GM18951 (cell line): ENCODE results near the gene NECAP2.
"Not testable (repeated sequence)": the region's sequence is repeated elsewhere in the genome, so short reads cannot be mapped to it uniquely, and the experiment has no call there.

ENCODE experiments used
- POLR2A ChIP-seq: IDR thresholded peaks from 4 replicates; pipeline ENCODE4 v1.6.1; 2011; ENCODE audit warnings: mild to moderate bottlenecking; ENCODE audit not compliant: insufficient read length, insufficient read depth; ENCODE audit errors: extremely low read depth
- in situ Hi-C: fragments of 300-500 bp; cut with MboI; formaldehyde crosslinking; loops from one replicate; pipeline ENCODE4 v1.12.0; 2022; ENCODE audit warnings: low sequenced_read_pairs, mixed read lengths, inconsistent platforms; ENCODE audit not compliant: unreplicated experiment

The NECAP2 gene

GRCh38 chr1:16458831-16459230, 18.3 kb downstream of the NECAP2 start:
- in situ Hi-C loops = no loop called here

GRCh38 chr1:16459352-16459925, 18.9 kb downstream of the NECAP2 start:
- TF ChIP-seq POLR2A = no peak
- in situ Hi-C loops = no loop called here

More at GRCh38 chr1:16458831-16459230, 18.3 kb downstream of the NECAP2 start:
- TF ChIP-seq POLR2A = no peak

DNA sequence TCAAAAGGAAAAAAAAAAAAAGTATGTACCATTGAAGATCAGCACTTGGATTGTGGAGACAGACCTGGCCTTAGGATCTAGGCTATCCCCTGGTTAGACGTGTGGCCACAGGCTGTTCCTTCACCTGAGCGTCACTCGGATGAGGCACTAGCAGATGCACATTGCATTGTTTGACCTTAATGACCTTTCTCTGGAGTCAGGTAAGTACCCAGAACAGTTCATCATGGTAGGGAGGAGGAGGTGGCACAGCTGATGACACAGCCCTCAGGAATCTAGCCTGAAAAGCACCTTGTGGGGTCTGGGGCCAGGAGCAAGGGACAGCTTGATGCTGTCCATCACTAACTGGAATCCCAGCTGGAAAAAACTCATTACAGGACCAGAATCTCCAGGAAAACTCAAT, 21.2 kb downstream of the NECAP2 start:
- no peak for TF ChIP-seq POLR2A
- in situ Hi-C loops = no loop called here

DNA sequence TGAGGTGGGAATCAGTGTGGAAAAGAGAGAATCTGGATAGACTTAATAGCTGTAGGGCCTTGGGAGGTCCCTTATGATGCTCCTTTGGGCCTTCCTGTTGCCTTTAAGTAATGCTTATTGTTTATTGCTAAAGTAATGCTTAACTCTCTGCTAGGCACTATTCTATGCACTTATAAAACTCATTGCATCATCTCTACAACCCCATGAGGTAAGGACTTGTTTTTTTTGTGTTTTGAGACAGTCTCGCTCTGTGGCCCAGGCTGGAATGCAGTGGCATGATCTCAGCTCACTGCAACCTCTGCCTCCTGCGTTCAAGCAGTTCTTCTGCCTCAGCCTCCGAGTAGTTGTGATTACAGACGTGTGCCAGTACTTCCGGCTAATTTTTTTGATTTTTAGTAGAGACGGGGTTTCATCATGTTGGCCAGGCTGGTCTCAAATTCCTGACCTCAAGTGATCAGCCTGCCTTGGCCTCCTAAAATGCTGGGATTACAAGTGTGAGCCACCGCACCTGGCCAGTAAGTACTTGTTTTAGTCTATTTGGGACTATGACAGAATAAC, 22.3 kb downstream of the NECAP2 start:
- in situ Hi-C loops = no loop called here
- TF ChIP-seq POLR2A = no peak

- TF ChIP-seq POLR2A = no peak
- in situ Hi-C loops = no loop called here
Measured at GRCh38 chr1:16464917-16465625, 24.5 kb downstream of the NECAP2 start.

DNA sequence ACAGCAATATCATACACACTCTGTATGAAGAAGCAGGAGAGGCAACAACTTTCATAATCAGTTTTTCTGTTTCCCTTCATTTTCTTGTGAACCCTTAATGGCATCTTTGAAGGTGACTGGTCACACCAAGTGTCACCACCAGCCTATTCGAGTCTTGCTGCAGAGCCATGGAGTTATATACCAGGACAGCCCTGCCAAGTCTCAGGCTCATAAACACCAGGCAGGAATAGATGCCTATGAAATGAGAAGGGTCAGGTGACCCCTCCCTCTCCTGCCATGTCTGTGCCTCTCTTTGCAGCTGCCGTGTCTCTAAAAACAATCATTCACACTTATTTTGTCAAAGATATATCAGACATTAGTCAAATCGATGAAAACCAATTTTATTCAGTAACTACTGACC, 28.0 kb downstream of the NECAP2 start:
- no peak for TF ChIP-seq POLR2A
- in situ Hi-C loops = no loop called here

DNA sequence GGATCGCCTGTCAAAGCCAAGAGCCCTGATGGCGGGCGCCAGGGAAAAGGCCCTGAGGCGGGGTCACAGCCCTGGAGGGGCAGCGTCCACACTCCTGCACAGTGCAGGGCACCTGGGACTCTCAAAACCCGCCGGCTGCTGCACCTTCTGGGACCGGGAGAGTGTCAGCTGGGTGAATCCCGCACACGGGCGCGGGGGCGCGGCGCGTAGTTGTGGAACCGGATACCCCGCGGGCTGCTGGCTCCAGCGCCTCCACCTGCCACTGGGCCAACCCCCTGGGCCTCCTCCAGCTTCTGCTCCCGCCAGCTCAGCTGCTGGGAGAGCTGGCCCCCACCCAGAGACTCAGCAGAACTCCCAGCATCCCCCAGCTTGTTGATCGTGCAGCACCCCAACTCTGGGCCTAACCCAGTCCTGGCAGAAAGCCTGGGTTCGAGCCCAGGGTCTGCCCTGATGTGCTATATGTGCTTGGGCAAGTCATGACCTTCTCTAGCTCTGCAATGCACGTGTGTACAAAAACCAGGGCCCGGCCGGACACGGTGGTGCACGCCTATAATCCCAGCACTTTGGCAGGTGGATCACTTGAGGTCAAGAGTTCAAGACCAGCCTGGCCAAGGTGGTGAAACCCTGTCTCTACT, 33.8 kb downstream of the NECAP2 start:
- in situ Hi-C loops = no loop called here
- no peak for TF ChIP-seq POLR2A

- in situ Hi-C loops = not testable (repeated sequence)
Measured at GRCh38 chr1:16474891-16475290, 34.4 kb downstream of the NECAP2 start.

DNA sequence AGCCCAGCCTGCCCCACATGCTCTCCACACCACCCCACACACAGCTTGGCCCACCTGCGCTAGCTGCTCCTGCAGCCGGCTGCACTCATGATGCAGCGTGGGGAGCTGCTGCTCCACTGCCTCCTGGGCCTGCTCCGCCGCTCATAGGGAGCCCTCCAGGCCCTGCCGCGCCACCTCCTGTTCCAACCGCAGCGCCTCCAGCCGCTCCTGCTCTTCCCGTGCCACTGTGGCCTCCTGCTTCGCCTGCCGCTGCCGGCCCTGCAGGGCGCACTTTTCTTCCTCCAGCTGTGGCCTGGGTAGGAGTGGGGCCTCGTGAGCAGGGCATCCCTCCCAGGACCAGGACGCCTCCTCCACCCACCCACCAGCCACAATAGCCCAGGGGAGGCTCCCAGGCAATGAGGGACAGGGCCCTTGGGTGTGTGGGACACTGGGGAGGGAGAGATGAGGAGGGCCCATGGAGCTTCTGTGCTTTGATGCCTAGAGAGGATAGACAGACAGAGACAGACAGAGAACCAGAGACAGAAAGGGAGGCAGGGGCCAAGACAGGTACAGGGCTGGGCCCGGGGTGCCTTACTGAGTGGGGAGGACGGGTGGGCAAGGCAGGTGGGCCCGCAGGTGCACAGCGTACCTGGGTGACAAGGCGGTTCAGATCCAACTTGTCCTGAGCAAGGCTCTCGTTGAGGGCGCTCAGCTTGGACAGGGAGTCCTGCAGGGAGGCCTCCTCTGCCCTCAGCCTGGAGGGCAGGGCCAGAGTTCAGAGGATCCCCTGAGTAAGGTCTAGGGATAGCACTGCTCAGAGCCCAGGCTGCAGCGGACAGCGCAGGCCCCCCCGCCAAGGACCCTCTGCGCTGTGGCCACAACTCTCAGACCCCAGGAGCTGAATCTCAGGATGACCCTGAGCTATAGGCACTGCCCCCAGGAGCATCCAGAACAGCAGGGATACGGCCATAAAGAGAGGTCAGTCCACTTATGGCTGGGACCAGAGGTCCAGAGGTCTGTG, 35.5 kb downstream of the NECAP2 start:
- in situ Hi-C loops = not testable (repeated sequence)

DNA sequence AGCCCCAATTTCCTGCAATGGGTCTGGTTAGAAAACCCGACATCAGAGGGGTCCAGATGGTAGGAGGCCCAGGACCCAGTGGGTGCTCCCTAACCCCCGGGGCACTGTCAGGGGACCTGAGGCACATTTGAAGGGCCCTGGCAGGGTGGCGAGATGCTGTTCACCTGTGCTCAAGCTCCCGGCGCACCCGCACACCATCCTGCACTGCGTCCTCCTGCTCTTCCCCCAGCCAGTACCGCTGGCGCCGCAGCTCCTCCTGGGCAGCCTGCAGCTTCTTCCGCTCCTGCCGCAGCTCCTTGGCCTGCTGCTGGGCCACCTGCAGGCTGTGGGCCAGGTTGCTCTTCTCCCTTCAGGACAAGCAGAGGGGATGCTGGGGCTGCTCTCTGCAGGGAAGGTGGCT, 37.6 kb downstream of the NECAP2 start:
- TF ChIP-seq POLR2A = no peak
- in situ Hi-C loops = no loop called here

- in situ Hi-C loops = not testable (repeated sequence)
Measured at GRCh38 chr1:16483146-16483545, 42.6 kb downstream of the NECAP2 start.

- in situ Hi-C loops = not testable (repeated sequence)
Measured at GRCh38 chr1:16483639-16484500, 43.3 kb downstream of the NECAP2 start.
